ENCODE measurements around the gene SLC35E2B. TPM values are rescaled to one million over a fixed set of nuclear protein-coding genes. Genes with fewer than 3 reads are reported as not detected.

The SLC35E2B gene
- total RNA-seq, 1 experiment from 2014 or later: 51.3 TPM

GRCh38 chr1:1680031-1680911 lies 12.3 kb downstream of the SLC35E2B start (continued):
- no peak for TF ChIP-seq CDX4 (CRISPR knock-in tag; IDR thresholded peaks at IDR 0.05; ENCODE audit: borderline replicate concordance)
- TF ChIP-seq HMGXB4 (CRISPR knock-in tag; IDR thresholded peaks at IDR 0.05): no peak
- TF ChIP-seq SOX15 (CRISPR knock-in tag; IDR thresholded peaks at IDR 0.05): no peak

- CTCF ChIA-PET: interaction anchor here (0.5 to 3.0 kb wide), 19 partner anchors 8 to 496 kb away, joined by 3 to 48 read pairs (median 4); partner anchors contain the start of genes AURKAIP1 and MIB2
- TF ChIP-seq FOXP4 (CRISPR knock-in tag; IDR thresholded peaks at IDR 0.05) (0 out of 2 replicates have a peak, but pooled peaks have one; percentile 35), ZNF232 (CRISPR knock-in tag; IDR thresholded peaks at IDR 0.05) (no peak), GABPB1 (CRISPR knock-in tag; IDR thresholded peaks at IDR 0.05) (0 out of 2 replicates have a peak, but pooled peaks have one; percentile 13)
- TF ChIP-seq, protein P1, sequence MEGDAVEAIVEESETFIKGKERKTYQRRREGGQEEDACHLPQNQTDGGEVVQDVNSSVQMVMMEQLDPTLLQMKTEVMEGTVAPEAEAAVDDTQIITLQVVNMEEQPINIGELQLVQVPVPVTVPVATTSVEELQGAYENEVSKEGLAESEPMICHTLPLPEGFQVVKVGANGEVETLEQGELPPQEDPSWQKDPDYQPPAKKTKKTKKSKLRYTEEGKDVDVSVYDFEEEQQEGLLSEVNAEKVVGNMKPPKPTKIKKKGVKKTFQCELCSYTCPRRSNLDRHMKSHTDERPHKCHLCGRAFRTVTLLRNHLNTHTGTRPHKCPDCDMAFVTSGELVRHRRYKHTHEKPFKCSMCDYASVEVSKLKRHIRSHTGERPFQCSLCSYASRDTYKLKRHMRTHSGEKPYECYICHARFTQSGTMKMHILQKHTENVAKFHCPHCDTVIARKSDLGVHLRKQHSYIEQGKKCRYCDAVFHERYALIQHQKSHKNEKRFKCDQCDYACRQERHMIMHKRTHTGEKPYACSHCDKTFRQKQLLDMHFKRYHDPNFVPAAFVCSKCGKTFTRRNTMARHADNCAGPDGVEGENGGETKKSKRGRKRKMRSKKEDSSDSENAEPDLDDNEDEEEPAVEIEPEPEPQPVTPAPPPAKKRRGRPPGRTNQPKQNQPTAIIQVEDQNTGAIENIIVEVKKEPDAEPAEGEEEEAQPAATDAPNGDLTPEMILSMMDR (IDR thresholded peaks at IDR 0.05): peak; percentile 43; the same call in 1 of the 2 replicates
- H3K27me3 Mint-ChIP-seq (ENCODE audit: low read depth): no peaks in the 10 kb centered on the region
- H3K4me1 Mint-ChIP-seq: peaks cover 29% of the 10 kb centered on the region
- peak overlapping the region; percentile 84 for H3K27ac Mint-ChIP-seq
- H3K9me3 Mint-ChIP-seq: no peaks in the 10 kb centered on the region
- no peak overlapping the region for H3K4me3 Mint-ChIP-seq
- DNase-seq (ENCODE audit: low spot score) (peak; percentile 70), ATAC-seq (peak; percentile 79)
- POLR2A ChIA-PET: no interaction called here
- H3K36me3 Mint-ChIP-seq: peaks cover 4% of the 10 kb centered on the region
These were observed 13.8 kb downstream of the SLC35E2B start for GRCh38 chr1:1678581-1679380.

DNA sequence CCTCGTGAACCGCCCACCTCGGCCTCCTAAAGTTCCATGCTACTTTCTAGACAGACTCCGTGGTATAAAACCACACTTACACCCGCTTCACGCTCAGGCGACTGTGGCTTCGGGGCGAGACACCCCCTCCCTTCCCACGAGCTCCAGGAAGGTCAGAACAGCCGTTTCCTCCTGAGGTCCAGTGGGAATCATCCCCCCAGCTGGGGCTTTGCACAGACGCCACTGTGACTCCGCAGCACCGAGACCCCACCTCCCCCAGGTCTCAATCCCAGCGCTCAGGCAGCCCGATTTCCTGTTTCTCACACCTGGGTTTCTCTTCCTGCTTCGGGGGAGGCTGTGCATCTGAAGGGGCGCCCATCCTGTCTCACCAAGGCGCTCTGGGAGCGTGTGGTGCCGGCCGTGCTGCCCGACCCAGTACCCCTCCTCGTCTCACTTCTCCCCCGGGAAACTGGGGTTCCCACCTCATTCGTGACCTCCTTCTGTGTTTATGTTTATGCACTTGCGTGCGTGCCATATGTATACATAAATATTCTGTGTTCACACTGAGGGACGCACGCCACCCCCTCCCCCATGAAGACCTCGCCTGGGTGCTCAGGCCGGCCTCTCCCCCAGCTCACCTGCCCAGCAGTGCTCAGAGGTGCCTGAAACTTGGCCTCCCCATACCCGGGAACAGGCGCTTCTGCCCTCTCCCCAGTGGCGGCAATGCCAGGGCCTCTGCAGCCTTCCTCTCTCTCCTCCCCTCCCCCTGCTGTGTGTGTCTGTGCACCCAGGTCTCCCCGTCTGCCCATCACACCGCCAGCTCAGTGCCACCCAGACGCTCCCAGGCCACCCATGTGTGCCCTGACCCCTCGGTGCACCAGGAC lies 14.6 kb downstream of the SLC35E2B start:
- Mint-ChIP-seq H3K27ac (peak overlapping the region; percentile 84), H3K9me3 (no peaks in the 10 kb centered on the region), H3K36me3 (peaks cover 7% of the 10 kb centered on the region), H3K4me3 (no peak overlapping the region), H3K27me3 (ENCODE audit: low read depth) (no peaks in the 10 kb centered on the region), H3K4me1 (peaks cover 21% of the 10 kb centered on the region)
- DNase-seq (ENCODE audit: low spot score) (no peak), ATAC-seq (no peak)
- ChIA-PET CTCF (interaction anchor here (0.5 to 3.0 kb wide), 14 partner anchors 9 to 496 kb away, joined by 3 to 48 read pairs (median 4); partner anchors contain the start of gene MIB2), POLR2A (no interaction called here)
- TF ChIP-seq ESRRA (CRISPR knock-in tag; IDR thresholded peaks at IDR 0.05; ENCODE audit: borderline replicate concordance): no peak
- TF ChIP-seq ZNF121 (CRISPR knock-in tag; IDR thresholded peaks at IDR 0.05): no peak
- no peak for TF ChIP-seq NR1H2 (CRISPR knock-in tag; IDR thresholded peaks at IDR 0.05)
- no peak for TF ChIP-seq ZNF512 (CRISPR knock-in tag; IDR thresholded peaks at IDR 0.05; ENCODE audit: borderline replicate concordance)
- TF ChIP-seq ZNF219 (CRISPR knock-in tag; IDR thresholded peaks at IDR 0.05; ENCODE audit: borderline replicate concordance): no peak
- TF ChIP-seq, protein P2, sequence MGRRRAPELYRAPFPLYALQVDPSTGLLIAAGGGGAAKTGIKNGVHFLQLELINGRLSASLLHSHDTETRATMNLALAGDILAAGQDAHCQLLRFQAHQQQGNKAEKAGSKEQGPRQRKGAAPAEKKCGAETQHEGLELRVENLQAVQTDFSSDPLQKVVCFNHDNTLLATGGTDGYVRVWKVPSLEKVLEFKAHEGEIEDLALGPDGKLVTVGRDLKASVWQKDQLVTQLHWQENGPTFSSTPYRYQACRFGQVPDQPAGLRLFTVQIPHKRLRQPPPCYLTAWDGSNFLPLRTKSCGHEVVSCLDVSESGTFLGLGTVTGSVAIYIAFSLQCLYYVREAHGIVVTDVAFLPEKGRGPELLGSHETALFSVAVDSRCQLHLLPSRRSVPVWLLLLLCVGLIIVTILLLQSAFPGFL (CRISPR knock-in tag; IDR thresholded peaks at IDR 0.05; ENCODE audit: borderline replicate concordance): no peak
- TF ChIP-seq, protein P3, sequence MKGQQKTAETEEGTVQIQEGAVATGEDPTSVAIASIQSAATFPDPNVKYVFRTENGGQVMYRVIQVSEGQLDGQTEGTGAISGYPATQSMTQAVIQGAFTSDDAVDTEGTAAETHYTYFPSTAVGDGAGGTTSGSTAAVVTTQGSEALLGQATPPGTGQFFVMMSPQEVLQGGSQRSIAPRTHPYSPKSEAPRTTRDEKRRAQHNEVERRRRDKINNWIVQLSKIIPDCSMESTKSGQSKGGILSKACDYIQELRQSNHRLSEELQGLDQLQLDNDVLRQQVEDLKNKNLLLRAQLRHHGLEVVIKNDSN (CRISPR knock-in tag; IDR thresholded peaks at IDR 0.05): no peak
- TF ChIP-seq ATF1 (CRISPR knock-in tag; IDR thresholded peaks at IDR 0.05): no peak
